ENCODE measurements around the gene KPNA3. TPM values are rescaled to one million over a fixed set of nuclear protein-coding genes. Genes with fewer than 3 reads are reported as not detected.

KPNA3 gene
- total and polyA plus RNA-seq, 12 donors, result 22.5 to 79.1 (median 55.0) TPM

DNA sequence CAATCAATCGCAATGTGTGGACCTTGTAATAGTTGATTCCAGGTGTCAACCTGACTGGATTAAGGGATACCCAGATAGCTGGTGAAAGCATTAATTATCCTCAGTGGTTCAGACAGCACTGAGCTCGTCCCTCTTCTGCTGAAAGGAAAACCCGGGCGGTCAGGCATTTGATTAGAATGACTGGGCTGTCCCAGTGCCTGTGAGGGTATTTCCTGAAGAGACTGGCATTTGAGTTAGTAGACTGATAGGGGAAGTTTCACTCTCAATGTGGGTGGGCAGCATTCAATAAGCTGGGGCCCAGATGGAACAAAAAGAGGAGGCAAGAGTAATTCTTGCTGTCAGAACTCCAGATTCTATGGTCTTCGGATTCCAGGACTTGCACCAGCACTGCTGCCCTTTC is 31.9 kb downstream of the KPNA3 start:
- intact Hi-C loops (cut with DNase I), result no loop called here
- ATAC-seq, result no peak

GRCh38 chr13:49759503-49759902 is 33.0 kb downstream of the KPNA3 start:
- H3K4me1 ChIP-seq, result peaks cover 0 to 12% (median 0%) of the 10 kb centered on the region in 9 donors
- no peaks in the 10 kb centered on the region for H3K36me3 ChIP-seq
- ATAC-seq (no peak), DNase-seq (no peak)
- 70 to 71% methylated on average over 3 of the region's 3 CpGs for WGBS, 2 donors
- intact Hi-C loops (cut with DNase I), result no loop called here
- no peak overlapping the region for H3K27ac ChIP-seq
- no peaks in the 10 kb centered on the region for H3K27me3 ChIP-seq
- TF ChIP-seq, protein P1, sequence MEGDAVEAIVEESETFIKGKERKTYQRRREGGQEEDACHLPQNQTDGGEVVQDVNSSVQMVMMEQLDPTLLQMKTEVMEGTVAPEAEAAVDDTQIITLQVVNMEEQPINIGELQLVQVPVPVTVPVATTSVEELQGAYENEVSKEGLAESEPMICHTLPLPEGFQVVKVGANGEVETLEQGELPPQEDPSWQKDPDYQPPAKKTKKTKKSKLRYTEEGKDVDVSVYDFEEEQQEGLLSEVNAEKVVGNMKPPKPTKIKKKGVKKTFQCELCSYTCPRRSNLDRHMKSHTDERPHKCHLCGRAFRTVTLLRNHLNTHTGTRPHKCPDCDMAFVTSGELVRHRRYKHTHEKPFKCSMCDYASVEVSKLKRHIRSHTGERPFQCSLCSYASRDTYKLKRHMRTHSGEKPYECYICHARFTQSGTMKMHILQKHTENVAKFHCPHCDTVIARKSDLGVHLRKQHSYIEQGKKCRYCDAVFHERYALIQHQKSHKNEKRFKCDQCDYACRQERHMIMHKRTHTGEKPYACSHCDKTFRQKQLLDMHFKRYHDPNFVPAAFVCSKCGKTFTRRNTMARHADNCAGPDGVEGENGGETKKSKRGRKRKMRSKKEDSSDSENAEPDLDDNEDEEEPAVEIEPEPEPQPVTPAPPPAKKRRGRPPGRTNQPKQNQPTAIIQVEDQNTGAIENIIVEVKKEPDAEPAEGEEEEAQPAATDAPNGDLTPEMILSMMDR (IDR thresholded peaks at IDR 0.05), result no peak
- H3K9me3 ChIP-seq, result peaks cover 0 to 5% (median 0%) of the 10 kb centered on the region in 11 donors
- H3K4me3 ChIP-seq, result no peak overlapping the region

More for the DNA sequence above, 31.9 kb downstream of the KPNA3 start:
- Histone ChIP-seq H3K27ac (no peak overlapping the region), H3K36me3 (no peaks in the 10 kb centered on the region), H3K4me1 (peaks cover 0 to 12% (median 0%) of the 10 kb centered on the region in 9 donors), H3K4me3 (no peak overlapping the region), H3K9me3 (peaks cover 0 to 5% (median 0%) of the 10 kb centered on the region in 11 donors), H3K27me3 (no peaks in the 10 kb centered on the region)
- 96 to 97% methylated on average over 5 of the region's 5 CpGs for WGBS, 2 donors
- TF ChIP-seq, protein P1 (IDR thresholded peaks at IDR 0.05), result no peak
- no peak for DNase-seq

GRCh38 chr13:49756263-49756662 is 36.2 kb downstream of the KPNA3 start:
- ATAC-seq (no peak), DNase-seq (no peak)
- intact Hi-C loops (cut with DNase I), result no loop called here
- TF ChIP-seq, protein P1 (IDR thresholded peaks at IDR 0.05), result no peak
- 79 to 100% methylated on average over 2 of the region's 2 CpGs for WGBS, 2 donors
- Histone ChIP-seq H3K4me1 (peaks cover 0 to 18% (median 0%) of the 10 kb centered on the region in 9 donors), H3K9me3 (peaks cover 0 to 5% (median 0%) of the 10 kb centered on the region in 11 donors), H3K4me3 (no peak overlapping the region), H3K27me3 (no peaks in the 10 kb centered on the region), H3K36me3 (no peaks in the 10 kb centered on the region), H3K27ac (no peak overlapping the region)

- TF ChIP-seq, protein P1 (IDR thresholded peaks at IDR 0.05), result no peak
- intact Hi-C loops (cut with DNase I), result no loop called here
- Histone ChIP-seq H3K4me1 (peaks cover 0 to 21% (median 4%) of the 10 kb centered on the region in 9 donors), H3K27ac (no peak overlapping the region), H3K27me3 (no peaks in the 10 kb centered on the region), H3K4me3 (no peak overlapping the region), H3K36me3 (no peaks in the 10 kb centered on the region), H3K9me3 (no peaks in the 10 kb centered on the region)
- DNase-seq (no peak), ATAC-seq (no peak)
- 93% methylated on average over 4 of the region's 4 CpGs for WGBS, 2 donors
Measured at GRCh38 chr13:49754146-49754545, 38.3 kb downstream of the KPNA3 start.
